HG03045 (cell line): ENCODE measurements around the gene SPX.

ENCODE experiments used
- ATAC-seq: cut with Tn5 transposase; IDR thresholded peaks from one replicate; pipeline ENCODE4 v1.9.1; 2021; ENCODE audit warnings: mild to moderate bottlenecking, moderate library complexity; ENCODE audit not compliant: unreplicated experiment

The SPX gene

DNA sequence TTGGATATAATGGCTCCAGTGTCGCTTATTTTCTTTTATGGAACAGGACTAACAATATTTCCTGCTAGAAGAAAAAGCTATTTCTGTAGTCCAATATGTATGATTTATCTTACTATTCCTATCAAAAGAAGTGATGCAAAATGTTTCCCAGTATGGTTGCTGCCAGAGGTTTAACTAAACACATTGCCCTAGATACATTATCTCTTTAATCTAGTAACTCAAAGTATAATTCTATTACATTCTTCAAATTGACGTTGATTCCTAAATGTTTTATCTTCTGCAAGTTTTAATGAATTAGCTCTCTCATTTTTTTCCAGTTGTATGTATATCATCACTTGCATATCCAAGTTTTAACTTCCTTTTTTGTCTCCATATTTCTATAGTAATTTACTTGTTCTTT lies 50.3 kb downstream of the SPX start:
- no peak for ATAC-seq

DNA sequence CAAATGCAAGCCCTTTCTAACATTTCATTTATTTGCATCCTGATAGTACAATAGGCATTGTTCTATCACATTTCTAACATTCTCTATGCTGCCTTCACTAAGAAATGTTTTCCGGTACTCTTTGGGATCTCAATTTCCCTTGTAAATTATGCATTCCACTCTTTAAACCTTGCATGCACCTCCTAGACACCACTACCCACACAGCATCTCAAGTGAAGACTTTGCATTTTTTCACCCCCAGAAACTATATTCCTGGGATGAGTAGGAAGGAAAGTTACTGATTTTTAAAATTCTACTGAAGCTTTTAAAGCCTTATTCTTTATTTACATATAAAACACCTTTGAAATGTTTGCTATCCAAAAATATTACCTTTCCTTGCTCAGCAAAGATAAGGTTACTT lies 51.4 kb downstream of the SPX start:
- no peak for ATAC-seq

DNA sequence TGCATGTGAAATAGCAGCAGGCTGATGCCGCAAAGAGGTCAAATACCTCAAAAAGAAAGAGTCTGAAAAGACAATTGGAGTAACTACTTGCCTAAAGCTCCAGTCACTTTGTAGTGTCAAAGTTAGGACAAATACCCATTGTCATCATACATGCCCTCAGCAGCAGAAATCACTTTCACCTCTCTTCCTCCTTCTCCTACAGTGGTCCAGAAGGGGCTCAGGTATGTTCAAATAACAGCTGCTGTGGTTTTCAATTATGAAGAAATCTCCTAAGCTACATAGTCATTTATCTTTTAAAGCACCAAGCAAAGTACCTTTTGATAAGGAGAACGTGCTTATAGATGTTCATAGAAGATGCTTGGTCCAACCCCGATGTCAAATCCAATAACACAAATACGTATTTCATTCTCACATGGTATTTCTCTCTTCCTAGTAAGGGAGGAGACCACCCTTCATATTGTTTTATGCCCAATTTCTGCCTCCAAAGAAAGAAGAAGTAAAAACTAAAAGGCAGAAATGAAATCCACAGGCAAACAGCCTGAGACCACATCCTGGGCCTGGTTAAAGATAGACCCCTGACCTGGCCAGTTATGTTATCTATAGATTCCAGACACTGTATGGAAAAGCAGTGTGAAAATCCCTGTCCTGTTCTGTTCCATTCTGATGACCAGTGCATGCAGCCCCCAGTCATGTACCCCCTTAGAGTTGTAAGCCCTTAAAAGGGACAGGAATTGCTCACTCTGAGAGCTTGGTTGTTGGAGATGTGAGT lies 54.8 kb downstream of the SPX start:
- no peak for ATAC-seq
